CD4-positive, alpha-beta T cell (primary cell): ENCODE results near the gene NFIA. TPM values are rescaled to one million over a fixed set of nuclear protein-coding genes. Genes with fewer than 3 reads are reported as not detected.

Source experiments
- ATAC-seq: fragments of 200-7000 bp; cut with Tn5 transposase; one replicate; pipeline ENCODE4 v1.10.0; 2022; ENCODE audit warnings: mild to moderate bottlenecking; ENCODE audit not compliant: poor library complexity
- CTCF ChIA-PET: fragments of 350-600 bp; sonication (Branson Sonifier 250); formaldehyde crosslinking; loops from one replicate; lab custom pipeline; 2021; ENCODE audit warnings: antibody characterized with exemption, inconsistent platforms; lab: Charles Lee
- POLR2A ChIA-PET: fragments of 350-600 bp; sonication (Branson Sonifier 250); formaldehyde crosslinking; loops from one replicate; lab custom pipeline; 2021; ENCODE audit warnings: antibody characterized with exemption, inconsistent platforms; lab: Charles Lee
- DNase-seq, 14 experiments: peaks; one replicate each; pipeline ENCODE4 v3.0.0-alpha.2; 2013 to 2020; ENCODE audit warnings: mixed read lengths in 2 of 14
- H3K27ac ChIP-seq, 2 donors: one replicate each; pipeline versions ENCODE4 v1.5.1 to v1.7.0; 2013; ENCODE audit warnings: low read length in 2 of 2, low read depth in 1 of 2, mild to moderate bottlenecking in 1 of 2
- H3K27me3 ChIP-seq, 2 experiments: 1 replicate in 1 of 2; 2 replicates in 1 of 2; pipeline versions ENCODE4 v1.6.1 to v1.7.0; 2013; ENCODE audit warnings: low read length in 2 of 2, control low read depth in 1 of 2, mild to moderate bottlenecking in 1 of 2, moderate library complexity in 1 of 2; ENCODE audit not compliant: insufficient read depth in 2 of 2, control insufficient read depth in 1 of 2
- H3K36me3 ChIP-seq: one replicate; pipeline ENCODE4 v1.6.1; 2013; ENCODE audit warnings: low read length, control low read depth; ENCODE audit not compliant: insufficient read depth
- H3K4me1 ChIP-seq: one replicate; pipeline ENCODE4 v1.6.1; 2013; ENCODE audit warnings: low read length, control low read depth; ENCODE audit not compliant: insufficient read depth
- H3K4me3 ChIP-seq: one replicate; pipeline ENCODE4 v1.5.1; 2013; ENCODE audit warnings: mild to moderate bottlenecking, low read length, moderate library complexity
- H3K9me3 ChIP-seq, 2 experiments: 1 replicate in 1 of 2; 2 replicates in 1 of 2; pipeline versions ENCODE4 v1.6.1 to v1.7.0; 2013; ENCODE audit warnings: low read length in 2 of 2, mild to moderate bottlenecking in 2 of 2, control low read depth in 1 of 2, moderate library complexity in 1 of 2; ENCODE audit not compliant: control insufficient read depth in 1 of 2, insufficient read depth in 1 of 2
- H3K27ac Mint-ChIP-seq: one replicate; pipeline ENCODE4 v1.8.0; 2020; ENCODE audit warnings: mixed read lengths
- H3K27me3 Mint-ChIP-seq: one replicate; pipeline ENCODE4 v1.8.0; 2021; ENCODE audit warnings: mixed read lengths
- H3K36me3 Mint-ChIP-seq: one replicate; pipeline ENCODE4 v1.8.0; 2021; ENCODE audit warnings: low read depth, mixed read lengths
- H3K4me1 Mint-ChIP-seq: one replicate; pipeline ENCODE4 v1.8.0; 2021; ENCODE audit warnings: low read depth, mixed read lengths
- H3K4me3 Mint-ChIP-seq: one replicate; pipeline ENCODE4 v1.8.0; 2020; ENCODE audit warnings: mild to moderate bottlenecking, mixed read lengths
- H3K9me3 Mint-ChIP-seq: one replicate; pipeline ENCODE4 v1.8.0; 2020; ENCODE audit warnings: mixed read lengths
- intact Hi-C, 2 experiments: fragments of 100-400 bp; cut with DNase I in 1 of 2; cut with micrococcal nuclease in 1 of 2; formaldehyde crosslinking; loops; one replicate each; pipeline versions ENCODE4 v1.15.1 to v1.9.0; 2023 to 2025; cut with DNase I, micrococcal nuclease
- total RNA-seq, 174 experiments: library from RNA in 2 of 174; stranded (reverse) in 2 of 174; gene quantifications; one replicate each; pipeline ENCODE4 v1.2.3 and lab custom pipeline; 2021 to 2026
- TF ChIP-seq, protein P1 (sequence below): fragments of 200-600 bp; IDR thresholded peaks from one replicate; pipeline ENCODE4 v1.8.0; 2022; ENCODE audit warnings: antibody characterized with exemption, mild to moderate bottlenecking

NFIA gene
- total RNA-seq, 2 experiments from 2014 or later, result 4.8 to 5.9 TPM

DNA sequence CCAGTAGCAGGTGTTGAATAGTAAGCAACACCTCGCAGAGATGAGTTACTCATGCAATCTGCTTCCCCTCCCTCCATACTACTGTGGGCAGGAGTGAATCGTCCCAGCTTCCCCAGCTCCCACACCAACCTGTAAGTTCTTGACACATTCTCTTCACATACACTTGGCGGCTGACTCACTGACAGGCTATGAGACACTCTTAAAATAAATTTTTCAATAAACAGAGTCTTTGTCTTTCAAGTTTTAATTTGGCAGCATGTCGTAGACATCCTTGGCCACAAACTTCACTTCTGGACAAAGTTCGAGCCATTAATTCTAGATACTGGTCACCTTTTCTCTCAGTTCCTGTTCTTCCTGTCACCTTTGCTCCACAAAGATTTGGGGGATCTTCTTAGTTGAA is 351.9 kb downstream of the NFIA start:
- Histone ChIP-seq H3K27ac (no peak overlapping the region), H3K36me3 (no peaks in the 10 kb centered on the region), H3K4me3 (no peak overlapping the region), H3K4me1 (no peaks in the 10 kb centered on the region), H3K9me3 (no peaks in the 10 kb centered on the region), H3K27me3 (no peaks in the 10 kb centered on the region)
- ATAC-seq, result no peak
- DNase-seq, result no peak
- intact Hi-C loops, result no loop called here
- ChIA-PET POLR2A (no interaction called here), CTCF (no interaction called here)
- Mint-ChIP-seq H3K4me1 (no peaks in the 10 kb centered on the region), H3K9me3 (no peaks in the 10 kb centered on the region), H3K27ac (no peak overlapping the region), H3K36me3 (no peaks in the 10 kb centered on the region), H3K27me3 (no peaks in the 10 kb centered on the region), H3K4me3 (no peak overlapping the region)
- TF ChIP-seq, protein P1, sequence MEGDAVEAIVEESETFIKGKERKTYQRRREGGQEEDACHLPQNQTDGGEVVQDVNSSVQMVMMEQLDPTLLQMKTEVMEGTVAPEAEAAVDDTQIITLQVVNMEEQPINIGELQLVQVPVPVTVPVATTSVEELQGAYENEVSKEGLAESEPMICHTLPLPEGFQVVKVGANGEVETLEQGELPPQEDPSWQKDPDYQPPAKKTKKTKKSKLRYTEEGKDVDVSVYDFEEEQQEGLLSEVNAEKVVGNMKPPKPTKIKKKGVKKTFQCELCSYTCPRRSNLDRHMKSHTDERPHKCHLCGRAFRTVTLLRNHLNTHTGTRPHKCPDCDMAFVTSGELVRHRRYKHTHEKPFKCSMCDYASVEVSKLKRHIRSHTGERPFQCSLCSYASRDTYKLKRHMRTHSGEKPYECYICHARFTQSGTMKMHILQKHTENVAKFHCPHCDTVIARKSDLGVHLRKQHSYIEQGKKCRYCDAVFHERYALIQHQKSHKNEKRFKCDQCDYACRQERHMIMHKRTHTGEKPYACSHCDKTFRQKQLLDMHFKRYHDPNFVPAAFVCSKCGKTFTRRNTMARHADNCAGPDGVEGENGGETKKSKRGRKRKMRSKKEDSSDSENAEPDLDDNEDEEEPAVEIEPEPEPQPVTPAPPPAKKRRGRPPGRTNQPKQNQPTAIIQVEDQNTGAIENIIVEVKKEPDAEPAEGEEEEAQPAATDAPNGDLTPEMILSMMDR, result no peak

DNA sequence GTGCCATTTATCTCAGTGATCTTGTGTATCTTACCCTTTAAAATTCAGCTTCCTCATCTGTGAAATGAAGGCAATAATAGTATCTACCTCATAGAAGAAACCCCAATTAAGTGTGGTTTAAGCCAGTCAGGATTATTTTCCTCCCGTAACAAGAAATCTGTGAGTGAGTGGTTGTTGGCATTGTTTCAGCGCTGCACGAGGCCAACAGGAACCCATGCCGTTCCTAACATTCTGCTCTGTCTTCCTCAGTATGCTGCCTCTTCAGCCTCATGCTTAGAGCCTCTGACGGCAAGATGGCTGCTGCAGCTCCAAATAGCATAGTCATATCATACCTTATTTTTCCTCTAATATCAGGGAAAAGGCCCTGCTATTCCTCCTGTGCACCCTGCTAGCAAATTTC is 352.9 kb downstream of the NFIA start:
- no peak overlapping the region for H3K4me3 Mint-ChIP-seq
- ChIA-PET CTCF (no interaction called here), POLR2A (no interaction called here)
- TF ChIP-seq, protein P1, result no peak
- ATAC-seq, result no peak
- intact Hi-C loops, result no loop called here
- H3K4me1 Mint-ChIP-seq, result no peaks in the 10 kb centered on the region
- Histone ChIP-seq H3K36me3 (no peaks in the 10 kb centered on the region), H3K4me1 (no peaks in the 10 kb centered on the region), H3K27ac (no peak overlapping the region), H3K4me3 (no peak overlapping the region), H3K27me3 (no peaks in the 10 kb centered on the region), H3K9me3 (no peaks in the 10 kb centered on the region)
- H3K27ac Mint-ChIP-seq, result no peak overlapping the region
- H3K9me3 Mint-ChIP-seq, result no peaks in the 10 kb centered on the region
- H3K36me3 Mint-ChIP-seq, result no peaks in the 10 kb centered on the region
- H3K27me3 Mint-ChIP-seq, result no peaks in the 10 kb centered on the region
- no peak for DNase-seq

DNA sequence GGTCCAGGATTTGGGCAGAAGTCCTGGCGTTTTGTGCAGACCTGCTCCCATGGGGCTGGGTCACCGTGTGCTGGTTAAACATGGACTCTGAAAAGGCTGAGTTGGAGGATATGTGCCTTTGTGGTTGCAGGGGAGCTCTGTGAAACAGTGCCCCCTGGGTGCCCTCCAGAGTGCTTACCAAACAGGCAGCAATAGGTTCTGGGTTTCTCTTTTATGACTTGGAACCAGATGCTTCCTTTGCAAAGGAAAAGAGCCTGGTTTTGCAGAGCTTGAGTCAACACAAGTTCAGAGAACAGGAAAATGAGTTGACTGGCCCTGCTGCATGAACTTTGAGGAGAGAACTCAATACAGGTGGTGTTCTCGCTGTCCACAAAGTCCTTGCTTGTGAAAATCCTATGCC is 353.7 kb downstream of the NFIA start:
- H3K4me3 Mint-ChIP-seq, result no peak overlapping the region
- TF ChIP-seq, protein P1, result no peak
- H3K9me3 Mint-ChIP-seq, result no peaks in the 10 kb centered on the region
- DNase-seq (no peak), ATAC-seq (no peak)
- intact Hi-C loops, result no loop called here
- no peaks in the 10 kb centered on the region for H3K4me1 Mint-ChIP-seq
- H3K27ac ChIP-seq, result no peak overlapping the region
- no peak overlapping the region for H3K27ac Mint-ChIP-seq
- no peaks in the 10 kb centered on the region for H3K9me3 ChIP-seq
- H3K36me3 Mint-ChIP-seq, result no peaks in the 10 kb centered on the region
- ChIA-PET CTCF (no interaction called here), POLR2A (no interaction called here)
- no peaks in the 10 kb centered on the region for H3K36me3 ChIP-seq
- H3K27me3 ChIP-seq, result no peaks in the 10 kb centered on the region
- no peaks in the 10 kb centered on the region for H3K27me3 Mint-ChIP-seq
- no peak overlapping the region for H3K4me3 ChIP-seq
- H3K4me1 ChIP-seq, result no peaks in the 10 kb centered on the region
